Fibroblast of skin of back (primary cell): Measurements from ENCODE around the gene LMX1B.
"Not testable (repeated sequence)": the region's sequence is repeated elsewhere in the genome, so short reads cannot be mapped to it uniquely, and the experiment has no call there.

ENCODE experiments used
- DNase-seq: peaks from one replicate; pipeline ENCODE4 v3.0.0-alpha.2; 2013

Gene LMX1B

DNA sequence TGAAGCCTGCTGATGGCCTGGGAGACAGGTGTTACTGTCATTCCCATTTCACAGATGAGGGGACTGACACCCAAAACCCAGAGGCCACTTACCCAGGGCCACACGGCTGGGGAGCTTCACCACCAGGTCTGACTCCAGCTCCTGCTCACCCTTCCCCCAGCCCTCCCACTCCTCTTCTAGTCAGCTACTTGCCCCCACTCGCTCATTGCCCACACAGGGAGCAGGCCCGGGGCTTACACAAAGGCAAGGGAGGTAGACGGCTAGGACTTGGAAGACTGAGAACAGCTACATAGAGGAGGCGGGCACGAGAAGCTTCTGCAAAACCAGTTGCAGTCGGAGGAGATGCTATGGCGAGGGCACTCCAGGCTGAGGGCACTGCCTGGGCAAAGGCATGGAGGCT lies 21.3 kb downstream of the LMX1B start:
- DNase-seq = no peak

DNA sequence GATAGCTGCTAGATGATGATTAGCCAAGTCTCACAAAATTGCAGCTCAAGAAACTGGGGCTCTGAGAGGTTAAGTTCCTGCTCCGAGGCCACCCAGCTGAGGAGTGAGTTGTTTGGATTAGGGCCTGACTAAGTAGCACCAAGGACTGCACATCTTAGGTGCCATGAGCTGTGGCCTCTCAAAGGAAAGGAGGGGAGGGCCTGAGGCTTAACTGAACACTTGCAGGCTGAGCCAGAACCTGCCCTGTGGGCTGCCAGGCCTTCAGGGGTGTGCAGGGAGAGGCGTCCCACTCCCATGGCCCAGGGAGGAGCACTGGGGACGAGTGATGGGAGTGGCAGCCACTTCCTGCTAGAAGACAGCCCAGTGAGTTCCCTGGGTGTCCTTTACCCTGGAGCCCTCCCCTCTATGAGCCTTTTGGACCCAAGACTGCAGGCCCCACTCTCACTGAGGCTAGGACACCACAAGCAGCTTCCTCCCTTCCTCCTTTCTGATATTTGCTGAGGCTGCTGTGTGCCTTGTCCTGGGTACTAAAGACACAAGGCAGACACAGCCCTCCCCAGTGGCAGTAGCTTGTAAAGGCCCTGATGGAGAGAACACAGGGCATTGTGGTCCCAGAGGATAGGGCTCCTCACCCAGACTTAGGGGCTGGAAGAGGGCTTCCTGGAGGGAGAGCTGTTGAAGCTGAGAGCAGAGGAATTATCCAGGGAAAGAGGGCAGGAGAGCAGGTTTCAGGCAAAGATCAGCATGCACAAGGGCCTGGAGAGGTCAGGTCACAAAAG lies 22.1 kb downstream of the LMX1B start:
- no peak for DNase-seq

DNA sequence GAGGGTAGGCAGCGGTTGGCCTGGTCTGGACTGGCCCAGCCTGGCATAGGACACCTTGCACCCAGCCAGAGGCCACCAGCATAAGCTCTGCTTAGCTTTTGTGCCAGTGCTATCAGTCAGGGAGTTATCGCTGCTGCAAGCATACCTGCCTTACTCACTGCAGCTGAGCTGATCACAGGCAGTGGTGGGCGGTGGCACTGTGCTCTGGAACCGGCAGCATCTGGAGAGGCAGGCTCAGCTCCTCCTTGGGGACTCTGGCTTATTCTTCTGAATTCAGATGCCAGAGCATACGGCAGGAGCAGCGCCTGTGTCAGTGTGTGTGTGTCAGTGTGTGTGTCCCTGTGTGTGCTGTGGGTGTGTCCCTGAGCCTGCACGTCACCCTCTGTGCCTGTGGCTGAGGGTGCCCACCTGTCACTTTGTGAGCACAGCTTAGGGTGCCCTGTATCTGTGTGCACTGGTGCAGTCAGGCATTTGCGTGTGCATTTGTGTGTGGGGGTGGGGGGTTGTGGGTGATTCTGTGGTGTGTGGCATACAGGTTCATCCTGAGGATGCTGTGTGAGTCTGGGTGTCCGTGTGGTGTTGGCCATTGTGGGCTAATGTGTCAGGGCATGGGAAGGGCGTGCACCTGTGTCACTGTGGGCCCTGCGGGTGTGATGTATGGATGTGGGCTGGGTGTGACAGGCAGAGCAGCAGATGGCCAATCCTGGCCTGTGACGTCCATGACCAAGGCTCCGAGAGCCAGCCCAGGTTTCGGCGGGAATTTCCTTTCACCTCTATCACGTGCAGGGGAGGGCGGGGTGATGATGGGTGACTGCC lies 23.5 kb downstream of the LMX1B start:
- no peak for DNase-seq

DNA sequence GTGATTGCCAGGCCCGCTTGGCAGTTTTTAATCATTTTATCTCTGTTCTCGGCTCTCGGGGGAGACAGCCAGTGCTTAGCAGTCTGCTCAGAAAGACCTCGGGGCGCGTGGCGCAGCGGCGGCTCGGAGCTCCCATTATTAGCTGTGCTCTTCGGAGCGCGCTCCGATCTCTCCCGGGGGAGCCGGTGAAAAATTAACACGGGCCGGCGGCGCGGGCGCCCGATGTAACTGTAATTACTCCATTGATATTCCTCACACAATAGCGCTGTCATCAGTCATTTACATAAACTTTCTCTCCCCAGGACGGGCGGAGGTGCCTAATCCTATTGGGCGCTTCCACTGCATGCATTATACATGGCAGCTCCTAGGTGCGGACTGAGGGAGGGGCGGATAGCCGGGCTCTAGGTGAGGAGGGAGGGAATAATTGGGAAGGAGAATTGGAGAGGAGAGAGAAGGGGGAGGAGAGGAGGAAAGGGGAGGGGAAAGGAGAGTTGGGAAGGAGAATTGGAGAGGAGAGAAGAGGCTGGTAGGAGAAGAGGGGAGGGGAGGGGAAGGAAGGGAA lies 24.9 kb downstream of the LMX1B start:
- no peak for DNase-seq

DNA sequence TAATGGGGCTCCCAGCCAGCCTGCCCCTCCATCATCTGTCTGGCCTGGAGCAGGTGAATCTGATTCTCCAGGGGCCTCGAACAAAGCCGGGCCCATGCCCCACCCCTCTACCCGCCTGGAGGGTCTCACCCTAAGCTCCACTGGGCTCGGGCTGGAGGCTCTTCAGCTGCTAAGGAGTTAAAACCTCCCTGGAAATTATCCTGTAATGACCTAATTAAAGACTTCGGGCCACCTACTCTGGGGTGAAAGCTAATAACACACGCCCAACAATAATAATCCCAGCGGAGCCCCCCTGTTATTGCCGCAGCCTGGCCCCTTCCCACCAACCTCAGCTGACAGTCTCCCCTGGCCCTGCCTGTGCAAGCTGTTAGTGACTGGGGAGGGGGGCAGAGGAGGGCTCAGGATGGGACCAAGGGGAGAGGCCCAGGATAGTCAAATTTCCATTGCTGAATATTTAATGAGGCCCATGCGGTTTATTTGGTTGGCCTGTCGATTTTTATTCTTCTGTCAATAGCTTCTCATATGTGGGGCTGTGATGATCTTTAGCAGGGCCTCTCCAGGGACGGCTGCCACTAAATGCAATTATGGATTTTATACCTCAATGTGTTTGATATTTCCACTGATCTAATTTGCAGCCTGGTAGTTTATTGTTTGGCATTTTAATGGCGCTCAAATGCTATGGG lies 25.7 kb downstream of the LMX1B start:
- no peak for DNase-seq

DNA sequence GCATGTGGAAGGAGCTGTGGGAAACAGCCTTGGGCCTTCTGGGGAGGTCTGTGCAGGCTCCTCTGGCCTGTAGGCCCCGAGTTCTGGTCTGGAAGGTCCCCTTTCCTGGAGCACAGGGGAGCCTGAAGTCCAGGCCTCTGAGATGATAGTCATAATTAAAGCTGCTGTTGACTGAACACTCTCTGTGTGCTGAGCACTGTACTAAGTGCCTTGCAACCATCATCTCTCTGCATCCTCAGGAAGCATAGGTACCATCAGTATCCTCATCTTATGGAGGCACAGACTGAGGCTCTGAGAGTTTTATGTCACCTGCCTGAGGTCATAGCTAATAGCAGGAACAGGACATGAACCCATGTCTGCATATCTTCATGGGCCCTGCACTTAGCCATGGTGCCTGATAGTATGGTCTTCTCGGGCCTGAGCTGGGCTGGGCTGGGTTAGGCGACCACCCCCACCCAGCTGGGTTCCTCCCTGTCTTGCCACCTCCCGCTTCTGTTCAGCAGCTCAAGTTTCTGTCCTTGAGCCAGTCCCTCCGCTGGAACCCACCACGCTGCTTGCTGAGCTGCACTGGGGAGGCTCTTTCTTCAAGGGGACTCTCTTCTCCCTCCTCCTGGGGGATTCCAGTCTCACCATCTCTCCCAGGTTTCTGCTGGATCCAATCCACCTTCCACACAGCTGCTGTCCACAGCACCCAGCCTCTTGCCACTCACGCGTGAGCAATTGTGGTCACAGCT lies 27.6 kb downstream of the LMX1B start:
- no peak for DNase-seq

DNA sequence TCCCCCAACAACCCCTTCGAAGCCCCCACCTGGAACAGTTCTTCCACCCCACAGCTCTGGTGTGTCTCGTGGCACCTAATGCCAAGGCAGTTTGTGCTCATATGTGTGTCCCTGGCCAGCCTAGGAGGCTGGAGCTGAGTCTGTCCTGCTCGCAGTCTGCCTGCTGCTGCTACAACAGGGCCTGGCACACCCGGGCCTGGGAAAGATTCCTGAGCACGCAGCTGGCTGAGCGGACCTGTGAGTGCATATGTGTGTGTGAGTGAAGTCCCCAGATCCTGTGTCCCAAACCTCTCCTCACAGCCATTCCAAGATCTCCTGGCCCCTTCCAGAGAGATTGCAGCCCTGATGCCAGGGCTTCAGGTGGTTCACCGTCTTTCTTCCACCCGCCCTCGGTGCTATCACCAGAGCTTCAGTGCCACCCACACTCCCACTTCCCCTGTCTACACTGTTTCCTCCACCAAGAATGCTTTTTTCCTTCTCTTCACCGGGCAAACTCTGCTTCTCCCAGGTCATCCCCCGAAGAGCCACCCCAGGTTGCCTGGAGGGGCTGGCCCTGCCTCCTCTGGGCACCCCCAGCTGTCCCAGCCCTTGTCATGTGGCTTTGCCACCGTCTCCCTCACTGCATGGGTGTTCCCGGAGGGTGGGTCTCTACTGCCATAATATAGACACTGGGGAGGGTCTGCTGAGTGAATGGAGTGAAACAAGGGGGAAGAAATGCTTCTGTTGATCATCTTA lies 28.4 kb downstream of the LMX1B start:
- no peak for DNase-seq

DNA sequence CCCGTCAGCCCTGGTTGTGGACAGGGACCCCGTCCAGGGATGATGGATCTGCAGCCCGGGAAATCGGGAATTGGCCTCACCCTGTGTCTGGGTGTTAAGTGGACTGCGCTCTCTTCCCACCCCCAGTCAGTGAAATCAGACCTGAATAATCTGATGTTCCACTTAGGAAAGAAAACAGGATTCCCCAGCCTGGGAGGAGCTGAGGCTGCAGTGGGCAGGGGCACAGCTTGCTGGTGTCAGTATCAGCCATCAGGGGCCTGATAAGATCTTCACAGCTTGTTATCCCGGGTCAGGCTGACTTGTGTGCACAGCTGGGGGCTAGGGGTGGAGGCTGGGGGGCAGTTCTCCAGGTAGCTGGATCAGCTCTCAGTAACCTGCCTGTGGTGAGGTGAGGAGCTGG lies 29.1 kb downstream of the LMX1B start:
- DNase-seq = no peak

DNA sequence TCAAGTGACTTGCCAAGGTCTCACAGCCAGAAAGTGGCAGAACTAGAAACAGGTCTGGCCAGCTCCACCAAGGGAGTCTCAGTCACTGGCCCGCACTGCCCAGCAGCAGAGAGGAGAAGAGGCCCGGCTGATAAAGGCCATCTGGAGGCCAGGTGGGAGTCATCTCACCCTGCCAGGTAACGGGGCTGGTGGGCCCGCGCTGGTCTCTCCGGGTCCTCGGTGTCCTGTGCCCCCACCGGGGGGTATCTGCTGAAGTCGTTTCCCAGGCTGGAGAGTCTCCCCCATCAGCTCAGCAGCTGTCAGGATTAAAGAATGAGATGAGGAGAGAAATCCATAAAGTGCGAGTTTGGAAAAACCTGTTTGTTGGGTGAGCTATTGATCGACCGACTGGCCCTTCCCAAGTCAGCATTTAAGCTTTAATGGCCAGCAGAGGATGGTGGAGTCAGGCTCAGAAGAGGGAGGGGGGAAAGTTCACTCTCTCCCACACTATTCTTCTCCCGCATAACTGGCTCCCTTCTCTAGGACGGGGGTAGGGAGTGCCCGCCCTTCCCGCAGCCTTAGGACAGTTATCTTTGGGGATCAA lies 30.3 kb downstream of the LMX1B start:
- no peak for DNase-seq

DNA sequence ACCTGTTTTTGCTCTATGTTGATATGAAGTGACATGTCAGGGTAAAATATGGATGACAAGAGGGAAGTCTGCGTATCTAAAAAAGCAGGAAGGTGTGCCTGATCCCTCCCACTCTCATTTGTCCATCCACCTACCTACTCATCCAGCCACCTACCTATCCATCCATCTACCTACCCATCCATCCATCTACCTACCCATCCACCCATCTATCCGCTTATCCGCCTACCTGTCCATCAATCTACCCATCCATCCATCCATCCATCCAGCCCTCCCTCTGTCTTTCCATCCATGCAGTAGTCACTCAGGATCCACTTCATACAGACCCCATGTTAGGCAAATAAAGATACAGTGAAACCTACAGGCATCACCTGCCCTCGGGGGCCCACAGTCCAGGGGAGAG lies 32.4 kb downstream of the LMX1B start:
- DNase-seq = no peak

DNA sequence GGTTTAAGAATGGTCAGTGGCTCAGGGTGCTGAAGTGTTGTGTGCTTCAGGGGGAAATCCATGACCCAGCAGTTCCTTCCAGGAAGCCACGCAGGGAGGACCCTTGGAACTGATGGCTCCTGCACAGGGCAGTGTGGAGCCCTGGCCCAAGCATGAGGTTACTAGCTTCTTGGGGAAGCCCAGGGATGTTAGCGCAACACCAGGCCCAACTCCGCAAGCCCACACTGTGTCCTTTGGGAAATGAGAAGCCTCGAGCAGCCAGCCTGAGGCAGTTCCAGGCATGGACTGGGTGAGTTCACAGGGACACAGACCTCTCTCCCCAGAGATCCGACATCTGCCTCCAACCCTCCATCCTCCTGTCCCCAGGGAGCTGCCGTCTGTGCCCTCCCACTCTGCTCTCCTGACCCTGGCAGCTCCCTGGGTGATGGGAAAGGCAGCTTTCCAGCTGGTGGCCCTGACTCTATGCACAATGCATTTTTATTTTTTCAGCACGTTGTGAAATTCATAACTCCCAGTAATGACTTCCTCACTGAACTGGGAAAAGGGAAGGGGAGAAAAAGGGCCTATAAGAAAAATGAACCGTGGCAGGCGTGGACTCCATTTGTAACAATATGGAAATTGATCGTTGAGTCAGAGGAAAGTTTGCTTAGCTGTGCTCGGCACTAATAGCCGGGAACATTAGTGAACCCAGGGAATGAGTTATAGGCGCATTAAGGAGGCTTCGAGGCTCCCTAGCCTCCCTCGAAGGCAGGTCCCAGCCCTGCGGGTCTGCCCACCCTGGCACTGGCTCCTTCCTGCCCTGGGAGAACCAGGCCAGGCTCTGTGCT lies 34.1 kb downstream of the LMX1B start:
- DNase-seq = no peak

DNA sequence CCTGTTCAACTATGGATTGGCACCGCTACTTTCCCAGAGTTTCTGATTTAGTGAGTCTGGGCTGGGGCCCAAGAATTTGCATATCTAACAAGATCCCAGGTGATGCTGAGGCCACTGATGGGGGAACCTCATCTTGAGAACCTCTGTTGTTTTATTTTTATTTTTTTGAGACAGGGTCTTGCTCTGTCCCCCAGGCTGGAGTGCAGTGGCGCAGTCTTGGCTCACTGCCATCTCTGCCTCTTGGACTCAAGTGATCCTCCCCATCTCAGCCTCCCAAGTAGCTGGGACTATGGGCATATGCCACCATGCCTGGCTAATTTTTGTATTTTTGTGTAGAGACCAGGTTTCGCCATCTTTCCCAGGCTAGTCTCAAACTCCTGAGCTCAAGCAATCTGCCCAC lies 35.7 kb downstream of the LMX1B start:
- DNase-seq = no peak

DNA sequence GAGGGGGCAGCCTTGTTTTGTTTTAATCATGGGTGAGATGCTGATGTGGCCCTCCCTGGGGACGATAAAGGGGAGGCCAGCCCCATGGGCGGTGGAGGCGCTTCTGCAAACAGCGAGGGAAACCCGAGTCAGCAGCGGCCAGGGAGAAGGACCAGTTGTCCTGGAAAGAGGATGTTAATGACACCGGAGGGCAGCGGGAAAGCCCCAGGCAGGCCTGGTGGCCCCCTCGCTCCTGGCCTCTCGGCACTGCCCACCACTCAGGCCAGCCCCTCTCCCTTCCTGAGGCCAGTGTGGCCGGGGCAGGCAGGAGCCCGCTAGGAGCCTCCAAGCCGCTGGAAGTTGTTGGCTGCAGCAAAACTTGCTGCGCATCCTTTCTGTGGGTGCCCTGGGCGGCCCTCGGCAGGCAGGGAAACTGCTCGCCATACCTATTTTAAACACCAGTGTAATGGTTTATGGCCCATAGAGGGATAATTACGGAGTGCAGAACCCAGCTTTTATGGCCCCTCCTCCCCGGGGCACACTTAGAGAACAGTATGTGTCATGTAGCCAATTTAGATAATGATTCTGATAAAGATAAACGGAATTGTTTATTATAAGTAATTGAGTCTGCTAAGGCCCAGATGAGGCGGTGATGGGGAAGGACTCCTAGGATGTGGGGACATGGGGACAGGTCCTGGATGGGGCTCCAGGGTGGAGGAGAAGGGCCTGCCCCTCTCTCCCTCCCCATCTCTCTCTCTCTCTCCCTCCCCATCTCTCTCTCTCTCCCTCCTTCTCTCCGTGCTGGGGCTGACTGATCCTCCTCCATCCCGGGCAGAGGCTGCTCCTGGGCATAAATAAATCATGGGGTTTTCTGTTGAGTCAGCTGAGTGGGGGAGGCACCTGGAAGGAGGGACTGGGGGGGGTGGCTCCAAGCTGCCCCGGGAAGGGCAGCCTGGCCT lies 36.9 kb downstream of the LMX1B start:
- DNase-seq = no peak

DNA sequence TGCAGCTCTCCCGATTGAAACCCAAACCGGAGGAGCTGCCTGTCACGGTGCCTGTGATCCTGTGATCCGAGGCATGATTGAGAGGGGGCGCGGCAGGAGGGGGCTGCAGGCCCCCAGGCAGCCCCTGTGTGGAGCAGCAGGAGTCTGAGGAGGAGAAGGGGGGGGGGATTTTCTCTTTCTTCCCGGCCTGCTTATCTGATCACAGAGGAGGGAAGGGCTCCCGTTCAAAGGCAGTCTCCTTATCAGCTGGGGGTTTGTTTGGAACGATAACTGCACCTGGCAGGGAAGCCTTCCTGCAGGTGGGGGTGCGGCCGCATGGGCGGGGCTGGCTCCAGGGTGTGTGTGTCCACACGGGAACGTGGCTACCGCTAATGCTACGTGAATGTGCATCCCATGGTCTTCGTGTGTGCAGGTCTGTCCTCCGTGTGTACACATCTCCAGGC lies 38.4 kb downstream of the LMX1B start:
- DNase-seq = no peak

DNA sequence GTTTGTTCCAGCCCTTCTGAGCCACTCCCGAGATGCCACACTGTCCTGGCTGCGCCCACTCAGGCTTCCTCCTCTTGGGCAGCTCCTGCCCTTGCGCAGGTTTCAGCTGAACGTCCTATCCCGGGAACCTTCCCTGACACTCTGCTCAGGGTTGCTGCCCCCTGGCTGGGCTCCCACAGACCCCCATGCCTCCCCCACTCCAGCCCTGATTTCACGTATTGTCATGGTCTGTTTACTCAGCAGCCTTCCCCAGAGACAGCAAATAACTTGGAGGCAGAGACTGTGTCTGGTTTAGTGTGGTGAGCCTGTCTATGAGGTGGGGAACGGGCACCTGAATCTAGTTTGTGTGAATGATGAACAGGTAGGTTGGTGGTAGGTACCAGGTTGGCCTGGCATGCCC lies 40.4 kb downstream of the LMX1B start:
- no peak for DNase-seq

DNA sequence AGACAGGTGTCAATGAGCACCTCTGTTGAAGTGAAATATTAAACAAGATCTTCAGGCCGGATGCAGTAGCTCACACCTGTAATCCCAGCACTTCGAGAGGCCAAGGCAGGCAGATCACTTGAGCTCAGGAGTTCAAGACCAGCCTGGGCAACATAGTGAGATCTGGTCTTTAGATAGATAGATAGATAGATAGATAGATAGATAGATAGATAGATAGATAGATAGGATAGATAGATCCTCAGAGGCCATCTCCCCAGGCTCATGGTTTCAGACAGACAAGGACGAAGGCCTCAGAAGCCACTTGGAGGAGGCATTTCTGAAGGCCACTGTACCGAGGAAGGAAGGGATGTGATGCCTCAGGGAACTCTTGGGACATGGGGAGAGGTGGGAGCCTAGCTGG lies 42.5 kb downstream of the LMX1B start:
- DNase-seq = not testable (repeated sequence)

DNA sequence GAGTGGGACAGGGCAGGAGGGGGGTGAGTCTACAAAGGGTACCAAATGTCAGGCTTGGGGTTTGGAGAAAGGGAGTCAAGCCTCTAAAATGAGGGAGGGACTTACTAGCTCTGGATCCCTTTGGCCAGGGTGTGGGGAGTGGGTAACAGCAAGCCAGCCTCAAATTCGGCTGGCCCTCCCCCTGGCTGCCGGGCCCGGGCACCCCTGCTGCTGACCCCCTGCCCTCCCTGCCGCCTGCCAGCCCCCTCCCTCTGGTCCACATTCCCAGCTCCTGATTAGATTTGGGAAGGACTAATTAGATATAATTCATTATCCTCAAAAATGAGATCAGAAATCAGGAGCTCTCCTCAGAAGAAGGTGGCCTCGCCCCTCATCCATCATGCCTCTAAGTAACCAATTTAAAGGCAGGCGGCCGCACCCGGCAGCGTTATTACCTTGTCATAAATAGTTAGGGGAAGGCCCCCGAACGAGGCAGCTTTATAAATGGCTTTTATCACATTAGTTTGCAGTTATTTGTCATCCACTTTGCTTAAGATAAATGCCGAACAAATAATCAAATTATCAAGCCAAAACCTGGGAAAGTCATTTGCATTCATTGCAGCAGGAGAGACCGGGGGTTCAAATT lies 44.6 kb downstream of the LMX1B start:
- DNase-seq = no peak

DNA sequence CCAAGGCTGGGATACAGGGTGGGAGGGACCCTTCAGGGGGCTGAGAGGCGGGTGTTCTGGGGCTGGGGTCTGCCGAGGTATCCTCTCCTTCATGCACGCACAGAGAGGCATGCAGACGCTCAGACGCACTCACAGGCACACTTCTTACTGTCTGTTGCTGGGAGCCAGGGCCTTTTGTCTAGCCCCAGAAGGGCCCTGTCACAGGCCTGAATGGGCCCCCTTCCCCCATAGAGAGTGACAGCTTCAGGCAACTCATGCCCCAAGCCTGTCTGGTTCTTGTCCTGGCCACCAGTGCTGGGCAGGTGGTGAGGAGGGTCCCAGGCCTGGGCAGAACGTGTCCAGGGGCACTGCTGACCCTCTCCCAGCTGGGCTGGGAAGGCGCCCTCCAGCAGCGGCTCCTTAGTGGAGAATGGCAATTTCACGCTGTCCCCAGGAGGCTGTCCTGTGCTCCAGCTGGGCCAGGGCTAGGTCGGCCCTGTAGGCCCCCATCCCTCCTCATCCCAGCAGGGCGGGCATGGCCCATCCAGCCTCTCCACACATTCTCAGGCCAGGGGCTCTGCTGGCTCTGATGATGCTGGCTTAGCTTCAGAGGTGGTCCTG lies 45.3 kb downstream of the LMX1B start:
- DNase-seq = no peak
